Gastroesophageal sphincter (tissue), 4 donors: ENCODE measurements around the gene ABCC1. TPM values are rescaled to one million over a fixed set of nuclear protein-coding genes. Genes with fewer than 3 reads are reported as not detected.
A peak's percentile ranks its signal among the peaks of the same experiment; 100 is the strongest.

Experiments
- ATAC-seq: fragments of 150-250 bp; one replicate; pipeline ENCODE4 v1.9.1; 2016; ENCODE audit warnings: mild to moderate bottlenecking, moderate library complexity
- H3K27ac ChIP-seq, 4 donors: fragments of 200-600 bp; sonication (generic) in 3 of 4; 1 replicate in 3 of 4; 2 replicates in 1 of 4; pipeline ENCODE4 v1.5.1; 2016 to 2019
- H3K27me3 ChIP-seq: fragments of 200-600 bp; sonication (generic); one replicate; pipeline ENCODE4 v1.5.1; 2019
- H3K36me3 ChIP-seq, 2 donors: fragments of 200-600 bp; sonication (generic); one replicate each; pipeline ENCODE4 v1.5.1; 2019; ENCODE audit warnings: control low read depth in 1 of 2
- H3K4me1 ChIP-seq, 3 donors: fragments of 200-600 bp; sonication (generic); 1 replicate in 2 of 3; 2 replicates in 1 of 3; pipeline ENCODE4 v1.5.1; 2016 to 2019; ENCODE audit warnings: control low read depth in 2 of 3
- H3K4me3 ChIP-seq, 2 donors: fragments of 200-600 bp; sonication (generic); one replicate each; pipeline ENCODE4 v1.5.1; 2019; ENCODE audit warnings: mild to moderate bottlenecking in 1 of 2, moderate library complexity in 1 of 2
- H3K9me3 ChIP-seq, 3 donors: fragments of 200-600 bp; sonication (generic); one replicate each; pipeline ENCODE4 v1.5.1; 2017 to 2019; ENCODE audit warnings: control low read depth in 2 of 3
- CTCF ChIP-seq, 4 experiments: fragments of 200-600 bp in 2 of 4; fragments of 450-650 bp in 2 of 4; sonication (generic) in 1 of 4; IDR thresholded peaks; one replicate each; pipeline ENCODE4 v1.5.1; 2017 to 2019; ENCODE audit warnings: antibody characterized with exemption in 4 of 4, mild to moderate bottlenecking in 2 of 4, moderate library complexity in 2 of 4
- EP300 ChIP-seq: sonication (generic); formaldehyde crosslinking; IDR thresholded peaks from one replicate; pipeline ENCODE4 v1.6.1; 2017; ENCODE audit warnings: antibody characterized with exemption, mild to moderate bottlenecking
- POLR2A ChIP-seq, 2 donors: fragments of 450-650 bp; IDR thresholded peaks; one replicate each; pipeline ENCODE4 v1.6.1; 2017; ENCODE audit warnings: antibody characterized with exemption in 2 of 2, mild to moderate bottlenecking in 2 of 2, moderate library complexity in 1 of 2
- POLR2AphosphoS5 ChIP-seq: sonication (generic); formaldehyde crosslinking; IDR thresholded peaks from one replicate; pipeline ENCODE4 v1.6.1; 2017; ENCODE audit warnings: antibody characterized with exemption
- WGBS, 2 donors: methylation state at CpG; one replicate each; pipeline ENCODE4 v1.1.5; 2018; ENCODE audit warnings: low coverage in 1 of 2; 5-methylcytosine and 5-hydroxymethylcytosine counted together
- total RNA-seq, 4 donors: library from RNA; depleted of rRNA; stranded (reverse); fragments of >200 nt; gene quantifications; one replicate each; pipeline ENCODE4 v1.1.0, GENCODE V29; 2016

Gene ABCC1
- total RNA-seq, 4 donors from 2014 or later, result 50.8 to 122 (median 63.1) TPM

- Histone ChIP-seq H3K27me3 (no peaks in the 10 kb centered on the region), H3K36me3 (peaks cover 0 to 88% of the 10 kb centered on the region in 2 donors), H3K4me3 (no peak overlapping the region), H3K4me1 (peaks cover 0 to 17% (median 0%) of the 10 kb centered on the region in 3 donors), H3K9me3 (no peaks in the 10 kb centered on the region), H3K27ac (peak overlapping the region in 3 of 4 donors; percentile 45 to 59 (median 53))
- 77 to 100% methylated on average over 1 to 5 of the region's 10 CpGs for WGBS, 2 donors
- TF ChIP-seq POLR2AphosphoS5 (no peak), POLR2A (IDR thresholded peaks at IDR 0.05) (no peak), CTCF (IDR thresholded peaks at IDR 0.05) (no peak), EP300 (no peak)
- ATAC-seq, result no peak
Observed at GRCh38 chr16:16041196-16041892, 91.9 kb downstream of the ABCC1 start.

DNA sequence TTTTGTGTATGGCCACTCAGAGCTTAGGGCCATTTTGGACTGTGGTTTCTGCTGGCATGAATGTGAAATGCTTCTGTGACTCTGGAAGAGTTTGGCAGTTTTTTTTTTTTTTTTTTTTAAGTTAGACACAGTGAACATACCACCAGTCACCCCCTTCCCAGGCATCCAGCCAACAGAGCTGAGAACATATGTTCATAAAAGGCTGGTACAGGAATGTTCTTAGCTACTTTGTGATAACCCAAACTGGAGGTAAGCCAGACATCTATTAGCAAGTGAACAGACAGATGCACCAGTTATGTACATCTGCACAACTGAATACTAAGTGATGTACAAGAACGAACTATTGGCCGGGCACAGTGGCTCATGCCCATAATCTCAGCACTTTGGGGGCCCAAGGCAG, 92.7 kb downstream of the ABCC1 start:
- WGBS, 2 donors, result 10 to 72% methylated on average over 2 of the region's 2 CpGs
- H3K9me3 ChIP-seq, result no peaks in the 10 kb centered on the region
- H3K4me1 ChIP-seq, result peaks cover 0 to 17% (median 0%) of the 10 kb centered on the region in 3 donors
- H3K36me3 ChIP-seq, result peaks cover 0 to 88% of the 10 kb centered on the region in 2 donors
- no peak for TF ChIP-seq CTCF (IDR thresholded peaks at IDR 0.05)
- TF ChIP-seq POLR2AphosphoS5, result peak; percentile 13
- ATAC-seq, result no peak
- peak overlapping the region in 3 of 4 donors; percentile 45 to 59 (median 53) for H3K27ac ChIP-seq
- no peaks in the 10 kb centered on the region for H3K27me3 ChIP-seq
- H3K4me3 ChIP-seq, result no peak overlapping the region

DNA sequence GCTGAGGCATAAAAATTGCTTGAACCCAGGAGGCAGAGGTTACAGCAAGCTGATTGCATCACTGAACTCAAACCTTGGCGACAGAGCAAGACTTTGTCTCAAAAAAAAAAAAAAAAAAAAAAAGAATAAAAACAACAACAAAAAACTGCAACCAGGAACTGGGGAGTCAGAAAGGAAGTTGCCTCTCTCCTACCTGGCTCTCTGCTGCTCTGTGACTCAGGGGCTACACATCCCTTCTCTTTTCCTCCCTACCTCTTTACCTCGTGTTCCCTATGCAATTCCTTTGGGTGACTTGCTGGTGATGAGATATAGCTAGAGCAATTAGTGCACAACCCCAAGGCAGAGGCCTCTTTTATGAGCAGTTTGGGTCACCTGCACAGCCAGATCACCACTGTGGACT, 95.9 kb downstream of the ABCC1 start:
- Histone ChIP-seq H3K4me3 (no peak overlapping the region), H3K27me3 (no peaks in the 10 kb centered on the region), H3K36me3 (peaks cover 0 to 91% of the 10 kb centered on the region in 2 donors), H3K27ac (peak overlapping the region in 2 of 4 donors; percentile 4 to 38), H3K9me3 (no peaks in the 10 kb centered on the region), H3K4me1 (peaks cover 0 to 35% (median 0%) of the 10 kb centered on the region in 3 donors)
- WGBS, 2 donors, result 40 to 75% methylated on average over 1 to 2 of the region's 2 CpGs
- ATAC-seq, result no peak
- TF ChIP-seq EP300 (no peak), CTCF (IDR thresholded peaks at IDR 0.05) (no peak), POLR2AphosphoS5 (no peak)

DNA sequence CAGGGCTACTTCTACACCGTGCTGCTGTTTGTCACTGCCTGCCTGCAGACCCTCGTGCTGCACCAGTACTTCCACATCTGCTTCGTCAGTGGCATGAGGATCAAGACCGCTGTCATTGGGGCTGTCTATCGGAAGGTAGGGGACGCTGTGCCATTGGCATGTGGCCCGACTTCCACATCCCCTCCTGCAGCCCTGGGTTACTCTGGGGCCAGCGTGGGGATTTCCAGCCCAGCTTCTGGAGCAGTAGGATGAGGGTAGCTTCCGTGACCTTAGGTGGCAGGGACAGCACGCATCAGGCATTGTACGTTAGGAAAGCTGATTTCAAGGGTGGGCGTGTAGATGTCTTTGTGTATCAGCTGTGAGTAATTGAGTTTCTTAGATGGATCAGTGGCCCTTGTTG, 96.5 kb downstream of the ABCC1 start:
- WGBS, 2 donors, result 60 to 88% methylated on average over 2 to 5 of the region's 12 CpGs
- H3K4me3 ChIP-seq, result no peak overlapping the region
- H3K36me3 ChIP-seq, result peaks cover 0 to 91% of the 10 kb centered on the region in 2 donors
- ATAC-seq, result no peak
- H3K27me3 ChIP-seq, result no peaks in the 10 kb centered on the region
- H3K4me1 ChIP-seq, result peaks cover 0 to 35% (median 0%) of the 10 kb centered on the region in 3 donors
- TF ChIP-seq POLR2AphosphoS5, result no peak
- TF ChIP-seq POLR2A (IDR thresholded peaks at IDR 0.05), result no peak
- TF ChIP-seq EP300, result no peak
- no peak for TF ChIP-seq CTCF (IDR thresholded peaks at IDR 0.05)
- H3K9me3 ChIP-seq, result no peaks in the 10 kb centered on the region
- peak overlapping the region in 2 of 4 donors; percentile 4 to 38 for H3K27ac ChIP-seq

- H3K27me3 ChIP-seq, result no peaks in the 10 kb centered on the region
- no peak for ATAC-seq
- H3K4me3 ChIP-seq, result no peak overlapping the region
- 86% methylated on average over 1 of the region's 11 CpGs; no CpG with 5 or more reads in 1 of the 2 donors for WGBS, 2 donors
- TF ChIP-seq POLR2A (IDR thresholded peaks at IDR 0.05) (no peak), POLR2AphosphoS5 (no peak), CTCF (IDR thresholded peaks at IDR 0.05) (no peak), EP300 (no peak)
- H3K27ac ChIP-seq, result peak overlapping the region in 3 of 4 donors; percentile 12 to 69 (median 33)
- H3K4me1 ChIP-seq, result peaks cover 0 to 19% (median 0%) of the 10 kb centered on the region in 3 donors
- H3K36me3 ChIP-seq, result peaks cover 0 to 95% of the 10 kb centered on the region in 2 donors
- no peaks in the 10 kb centered on the region for H3K9me3 ChIP-seq
Observed at GRCh38 chr16:16047761-16048160, 98.3 kb downstream of the ABCC1 start.
